ENCODE measurements around the gene MACROH2A2.
"Not testable (repeated sequence)": the region's sequence is repeated elsewhere in the genome, so short reads cannot be mapped to it uniquely, and the experiment has no call there.

Gene MACROH2A2

GRCh38 chr10:70101668-70102067 lies 49.0 kb downstream of the MACROH2A2 start:
- no peak for DNase-seq (ENCODE audit: low spot score)

- DNase-seq (ENCODE audit: low spot score): no peak
These were observed 54.5 kb downstream of the MACROH2A2 start for GRCh38 chr10:70106958-70107791.

GRCh38 chr10:70109064-70109729 lies 56.6 kb downstream of the MACROH2A2 start:
- no peak for DNase-seq (ENCODE audit: low spot score)

- no peak for DNase-seq (ENCODE audit: low spot score)
These were observed 58.9 kb downstream of the MACROH2A2 start for GRCh38 chr10:70111496-70111895.

GRCh38 chr10:70112071-70112470 lies 59.4 kb downstream of the MACROH2A2 start:
- no peak for DNase-seq (ENCODE audit: low spot score)

- no peak for DNase-seq (ENCODE audit: low spot score)
These were observed 62.3 kb downstream of the MACROH2A2 start for GRCh38 chr10:70114902-70115301.

GRCh38 chr10:70115948-70116682 lies 63.5 kb downstream of the MACROH2A2 start:
- peak; percentile 68 for DNase-seq (ENCODE audit: low spot score)

GRCh38 chr10:70117646-70118045 lies 65.0 kb downstream of the MACROH2A2 start:
- DNase-seq (ENCODE audit: low spot score): no peak

GRCh38 chr10:70118196-70118595 lies 65.5 kb downstream of the MACROH2A2 start:
- no peak for DNase-seq (ENCODE audit: low spot score)

GRCh38 chr10:70119197-70119596 lies 66.6 kb downstream of the MACROH2A2 start:
- DNase-seq (ENCODE audit: low spot score): no peak

GRCh38 chr10:70119623-70120022 lies 67.0 kb downstream of the MACROH2A2 start:
- DNase-seq (ENCODE audit: low spot score): no peak

GRCh38 chr10:70120417-70120816 lies 67.8 kb downstream of the MACROH2A2 start:
- DNase-seq (ENCODE audit: low spot score): no peak

- no peak for DNase-seq (ENCODE audit: low spot score)
These were observed 68.8 kb downstream of the MACROH2A2 start for GRCh38 chr10:70121281-70121949.

- DNase-seq (ENCODE audit: low spot score): no peak
These were observed 70.1 kb downstream of the MACROH2A2 start for GRCh38 chr10:70122742-70123141.

- DNase-seq (ENCODE audit: low spot score): not testable (repeated sequence)
These were observed 70.5 kb downstream of the MACROH2A2 start for GRCh38 chr10:70123166-70123565.

GRCh38 chr10:70123817-70124216 lies 71.2 kb downstream of the MACROH2A2 start:
- no peak for DNase-seq (ENCODE audit: low spot score)

- no peak for DNase-seq (ENCODE audit: low spot score)
These were observed 71.8 kb downstream of the MACROH2A2 start for GRCh38 chr10:70124415-70124814.

- DNase-seq (ENCODE audit: low spot score): no peak
These were observed 72.3 kb downstream of the MACROH2A2 start for GRCh38 chr10:70124918-70125317.

GRCh38 chr10:70125918-70126552 lies 73.4 kb downstream of the MACROH2A2 start:
- DNase-seq (ENCODE audit: low spot score): no peak

GRCh38 chr10:70126700-70127395 lies 74.2 kb downstream of the MACROH2A2 start:
- no peak for DNase-seq (ENCODE audit: low spot score)
